Neutrophil (primary cell): ENCODE measurements around the gene RNPEPL1.
A peak's percentile ranks its signal among the peaks of the same experiment; 100 is the strongest.

Experiments used
- H3K27ac ChIP-seq: fragments of 200-600 bp; sonication (generic); 2 replicates; pipeline ENCODE4 v1.5.1; 2016; ENCODE audit warnings: mild to moderate bottlenecking, moderate library complexity
- H3K27me3 ChIP-seq: fragments of 200-600 bp; sonication (generic); 2 replicates; pipeline ENCODE4 v1.6.0; 2016; ENCODE audit warnings: mild to moderate bottlenecking
- H3K36me3 ChIP-seq: fragments of 200-600 bp; sonication (generic); 2 replicates; pipeline ENCODE4 v1.5.1; 2017
- H3K4me1 ChIP-seq, 2 experiments: fragments of 200-600 bp in 1 of 2; sonication (generic) in 1 of 2; 1 replicate in 1 of 2; 2 replicates in 1 of 2; pipeline versions ENCODE4 v1.5.1 to v1.6.1; 2013 to 2016; ENCODE audit warnings: low read depth in 1 of 2, low read length in 1 of 2, mild to moderate bottlenecking in 1 of 2, moderate library complexity in 1 of 2; ENCODE audit not compliant: control insufficient read depth in 1 of 2, insufficient read depth in 1 of 2
- H3K4me3 ChIP-seq, 2 experiments: fragments of 200-600 bp in 1 of 2; sonication (generic) in 1 of 2; 1 replicate in 1 of 2; 2 replicates in 1 of 2; pipeline ENCODE4 v1.5.1; 2013 to 2016; ENCODE audit warnings: low read depth in 1 of 2, low read length in 1 of 2, mild to moderate bottlenecking in 1 of 2, moderate library complexity in 1 of 2
- H3K9me3 ChIP-seq: fragments of 200-600 bp; sonication (generic); 2 replicates; pipeline ENCODE4 v1.5.1; 2016
- TF ChIP-seq, protein P1 (sequence below): fragments of 200-600 bp; sonication (generic); IDR thresholded peaks from 2 replicates; pipeline ENCODE4 v1.5.1; 2016; ENCODE audit warnings: antibody characterized with exemption

The RNPEPL1 gene, protein sequence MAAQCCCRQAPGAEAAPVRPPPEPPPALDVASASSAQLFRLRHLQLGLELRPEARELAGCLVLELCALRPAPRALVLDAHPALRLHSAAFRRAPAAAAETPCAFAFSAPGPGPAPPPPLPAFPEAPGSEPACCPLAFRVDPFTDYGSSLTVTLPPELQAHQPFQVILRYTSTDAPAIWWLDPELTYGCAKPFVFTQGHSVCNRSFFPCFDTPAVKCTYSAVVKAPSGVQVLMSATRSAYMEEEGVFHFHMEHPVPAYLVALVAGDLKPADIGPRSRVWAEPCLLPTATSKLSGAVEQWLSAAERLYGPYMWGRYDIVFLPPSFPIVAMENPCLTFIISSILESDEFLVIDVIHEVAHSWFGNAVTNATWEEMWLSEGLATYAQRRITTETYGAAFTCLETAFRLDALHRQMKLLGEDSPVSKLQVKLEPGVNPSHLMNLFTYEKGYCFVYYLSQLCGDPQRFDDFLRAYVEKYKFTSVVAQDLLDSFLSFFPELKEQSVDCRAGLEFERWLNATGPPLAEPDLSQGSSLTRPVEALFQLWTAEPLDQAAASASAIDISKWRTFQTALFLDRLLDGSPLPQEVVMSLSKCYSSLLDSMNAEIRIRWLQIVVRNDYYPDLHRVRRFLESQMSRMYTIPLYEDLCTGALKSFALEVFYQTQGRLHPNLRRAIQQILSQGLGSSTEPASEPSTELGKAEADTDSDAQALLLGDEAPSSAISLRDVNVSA

GRCh38 chr2:240567872-240568677, at the start of gene RNPEPL1:
Gene RNPEPL1 (plus strand): TSS chr2:240568484. CDS start chr2:240568587, 103 bp downstream.
- no peaks in the 10 kb centered on the region for H3K9me3 ChIP-seq
- H3K36me3 ChIP-seq: peaks cover 28% of the 10 kb centered on the region
- peaks cover 73 to 80% of the 10 kb centered on the region in 2 experiments for H3K4me1 ChIP-seq
- H3K4me3 ChIP-seq: peak within 1 kb of the TSS; percentile 81 to 82
- no peaks in the 10 kb centered on the region for H3K27me3 ChIP-seq
- peak within 1 kb of the TSS; percentile 100 for H3K27ac ChIP-seq
- TF ChIP-seq, protein P1, sequence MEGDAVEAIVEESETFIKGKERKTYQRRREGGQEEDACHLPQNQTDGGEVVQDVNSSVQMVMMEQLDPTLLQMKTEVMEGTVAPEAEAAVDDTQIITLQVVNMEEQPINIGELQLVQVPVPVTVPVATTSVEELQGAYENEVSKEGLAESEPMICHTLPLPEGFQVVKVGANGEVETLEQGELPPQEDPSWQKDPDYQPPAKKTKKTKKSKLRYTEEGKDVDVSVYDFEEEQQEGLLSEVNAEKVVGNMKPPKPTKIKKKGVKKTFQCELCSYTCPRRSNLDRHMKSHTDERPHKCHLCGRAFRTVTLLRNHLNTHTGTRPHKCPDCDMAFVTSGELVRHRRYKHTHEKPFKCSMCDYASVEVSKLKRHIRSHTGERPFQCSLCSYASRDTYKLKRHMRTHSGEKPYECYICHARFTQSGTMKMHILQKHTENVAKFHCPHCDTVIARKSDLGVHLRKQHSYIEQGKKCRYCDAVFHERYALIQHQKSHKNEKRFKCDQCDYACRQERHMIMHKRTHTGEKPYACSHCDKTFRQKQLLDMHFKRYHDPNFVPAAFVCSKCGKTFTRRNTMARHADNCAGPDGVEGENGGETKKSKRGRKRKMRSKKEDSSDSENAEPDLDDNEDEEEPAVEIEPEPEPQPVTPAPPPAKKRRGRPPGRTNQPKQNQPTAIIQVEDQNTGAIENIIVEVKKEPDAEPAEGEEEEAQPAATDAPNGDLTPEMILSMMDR: no peak

DNA sequence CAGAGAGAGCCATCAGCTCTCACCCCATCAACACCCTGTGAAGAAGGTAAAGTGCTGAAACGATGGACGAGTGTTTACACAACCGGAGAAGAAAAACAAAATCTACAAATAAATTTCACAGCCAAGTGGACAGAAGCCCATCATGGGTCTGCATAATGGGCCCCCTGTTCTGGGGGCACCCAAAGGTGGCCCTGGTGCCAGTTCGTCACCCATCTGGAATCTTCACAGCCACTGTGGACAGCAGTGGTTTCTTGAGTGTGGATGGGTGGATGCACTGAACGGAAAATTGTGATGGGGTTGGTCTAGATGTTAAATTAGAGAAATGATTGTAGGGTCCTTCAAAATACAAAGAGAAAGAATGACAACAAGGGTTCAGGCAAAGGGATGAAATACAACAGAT, 49.3 kb upstream of the RNPEPL1 start:
- Histone ChIP-seq H3K27ac (no peak overlapping the region), H3K36me3 (peaks cover 20% of the 10 kb centered on the region), H3K9me3 (no peaks in the 10 kb centered on the region), H3K27me3 (peaks cover 21% of the 10 kb centered on the region), H3K4me3 (no peak overlapping the region), H3K4me1 (peaks cover 6 to 7% of the 10 kb centered on the region in 2 experiments)
- TF ChIP-seq, protein P1: no peak

DNA sequence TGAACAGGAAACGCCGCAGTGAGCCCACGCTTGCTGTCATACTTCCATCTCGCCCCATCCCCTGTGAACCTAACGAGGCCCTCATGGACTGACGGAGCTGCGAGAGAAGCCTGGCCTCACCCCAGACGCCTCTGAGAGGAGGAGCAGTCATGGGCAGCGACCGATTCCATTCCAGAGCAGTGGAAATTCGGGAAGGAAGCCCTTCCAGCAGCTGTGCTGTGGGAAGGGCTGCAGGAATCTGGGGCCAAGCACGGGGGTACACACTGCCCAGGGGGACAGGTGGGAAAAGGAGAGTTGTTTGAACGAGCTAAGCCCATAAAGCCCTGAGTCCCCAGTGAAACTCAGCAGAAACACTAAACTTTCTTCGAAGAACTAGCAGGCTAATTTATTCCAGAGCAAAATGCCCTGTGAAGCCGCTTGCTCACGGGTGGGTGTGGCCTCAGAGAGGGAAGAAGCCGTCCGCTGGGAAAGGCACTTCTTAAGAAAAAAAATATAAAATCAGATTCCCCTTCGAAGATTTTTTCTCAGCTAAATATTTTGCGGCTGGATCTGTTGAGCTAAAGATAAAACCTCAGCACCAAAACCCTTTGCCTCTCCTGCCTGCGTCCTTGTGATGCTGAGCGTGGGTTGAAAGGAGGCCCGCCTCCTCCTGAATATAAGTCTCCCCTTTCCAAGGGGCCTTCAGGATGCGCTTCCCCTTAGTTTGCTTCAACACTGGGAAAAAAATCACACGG, 48.7 kb upstream of the RNPEPL1 start:
- no peaks in the 10 kb centered on the region for H3K9me3 ChIP-seq
- TF ChIP-seq, protein P1: no peak
- H3K27ac ChIP-seq: no peak overlapping the region
- peaks cover 21% of the 10 kb centered on the region for H3K27me3 ChIP-seq
- no peak overlapping the region for H3K4me3 ChIP-seq
- peaks cover under 1 to 1% of the 10 kb centered on the region in 2 experiments for H3K4me1 ChIP-seq
- peaks cover 21% of the 10 kb centered on the region for H3K36me3 ChIP-seq

DNA sequence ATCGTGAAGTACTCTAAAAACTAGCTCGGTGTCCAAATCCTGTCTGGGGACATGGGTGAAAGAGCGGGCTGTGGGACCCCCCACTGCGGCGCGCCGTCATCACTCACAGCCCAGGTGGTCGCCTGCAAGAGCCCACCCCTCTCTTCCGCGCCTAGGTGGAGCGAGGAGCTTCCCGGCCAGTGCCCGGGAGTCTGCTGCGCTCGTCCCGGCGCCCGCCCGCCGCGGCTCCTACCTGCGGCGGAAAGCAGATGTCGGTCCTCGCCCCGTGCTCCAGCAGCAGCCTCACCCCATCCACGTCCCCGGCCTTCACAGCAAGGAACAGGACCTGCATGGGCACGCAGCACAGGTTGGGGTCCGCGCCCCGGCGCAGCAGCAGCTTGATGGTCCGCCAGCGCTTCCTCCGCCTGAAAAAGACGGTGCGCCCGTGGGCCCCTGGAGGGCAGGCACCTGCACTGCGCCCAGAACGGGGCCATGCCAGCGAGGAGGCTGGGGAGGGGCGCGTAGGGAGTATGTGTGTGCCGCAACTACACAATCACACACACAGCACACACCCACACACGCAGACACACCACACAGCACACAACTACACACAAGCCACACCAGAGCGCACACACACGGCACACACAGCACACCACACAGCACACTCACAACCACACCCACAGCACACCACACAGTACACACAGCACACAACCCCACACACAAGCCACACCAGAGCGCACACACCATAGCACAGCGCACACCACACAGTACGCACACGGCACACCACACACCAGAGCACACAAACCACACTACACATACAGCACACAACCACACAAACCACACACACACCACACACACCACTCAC, 47.9 kb upstream of the RNPEPL1 start:
- Histone ChIP-seq H3K36me3 (peaks cover 21% of the 10 kb centered on the region), H3K27ac (no peak overlapping the region), H3K4me3 (no peak overlapping the region), H3K4me1 (no peaks in the 10 kb centered on the region), H3K9me3 (peaks cover 5% of the 10 kb centered on the region), H3K27me3 (peaks cover 21% of the 10 kb centered on the region)
- TF ChIP-seq, protein P1: no peak
